NCI-H748 (cell line): ENCODE measurements around the gene ABCA10.
"Not testable (repeated sequence)": the region's sequence is repeated elsewhere in the genome, so short reads cannot be mapped to it uniquely, and the experiment has no call there.

Experiments used
- DNase-seq: peaks from one replicate; lab custom pipeline; 2025; ENCODE audit not compliant: unreplicated experiment; lab: John Stamatoyannopoulos, UW

Gene ABCA10

GRCh38 chr17:69231521-69231920, 2.9 kb upstream of the ABCA10 start:
- no peak for DNase-seq

GRCh38 chr17:69230939-69231338, 2.3 kb upstream of the ABCA10 start:
- no peak for DNase-seq

GRCh38 chr17:69228018-69228417, 606 bp downstream of the ABCA10 start:
- no peak for DNase-seq

- DNase-seq: no peak
Observed at GRCh38 chr17:69227541-69227940, 1.1 kb downstream of the ABCA10 start.

GRCh38 chr17:69223809-69224208, 4.8 kb downstream of the ABCA10 start:
- no peak for DNase-seq

DNA sequence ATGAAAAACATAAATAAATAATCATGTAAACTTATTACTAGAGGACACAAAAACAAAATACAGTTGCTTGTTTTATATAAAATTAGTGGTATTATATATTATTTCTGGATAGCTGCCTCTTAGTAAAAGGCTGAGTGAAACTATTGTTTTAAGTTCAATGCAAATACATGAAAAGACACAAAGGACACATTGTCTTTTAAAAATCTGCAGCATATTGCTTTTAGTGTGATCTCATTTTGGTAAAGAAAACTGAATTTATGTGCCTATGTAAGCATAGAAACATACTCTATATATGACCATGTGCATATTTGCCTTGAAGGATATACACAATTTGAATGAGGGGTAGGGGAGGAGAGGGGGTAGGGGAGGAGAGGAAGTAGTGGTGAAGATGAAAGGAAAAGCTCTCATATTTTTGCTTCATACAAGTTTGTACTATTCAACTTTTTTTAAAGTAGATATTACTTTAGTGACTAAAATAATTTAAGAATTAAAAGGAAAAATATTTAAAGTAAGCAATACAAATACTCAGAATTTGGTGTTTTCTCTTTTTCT, 5.8 kb downstream of the ABCA10 start:
- no peak for DNase-seq

- no peak for DNase-seq
Observed at GRCh38 chr17:69220098-69220497, 8.5 kb downstream of the ABCA10 start.

GRCh38 chr17:69218986-69219385, 9.6 kb downstream of the ABCA10 start:
- no peak for DNase-seq

DNA sequence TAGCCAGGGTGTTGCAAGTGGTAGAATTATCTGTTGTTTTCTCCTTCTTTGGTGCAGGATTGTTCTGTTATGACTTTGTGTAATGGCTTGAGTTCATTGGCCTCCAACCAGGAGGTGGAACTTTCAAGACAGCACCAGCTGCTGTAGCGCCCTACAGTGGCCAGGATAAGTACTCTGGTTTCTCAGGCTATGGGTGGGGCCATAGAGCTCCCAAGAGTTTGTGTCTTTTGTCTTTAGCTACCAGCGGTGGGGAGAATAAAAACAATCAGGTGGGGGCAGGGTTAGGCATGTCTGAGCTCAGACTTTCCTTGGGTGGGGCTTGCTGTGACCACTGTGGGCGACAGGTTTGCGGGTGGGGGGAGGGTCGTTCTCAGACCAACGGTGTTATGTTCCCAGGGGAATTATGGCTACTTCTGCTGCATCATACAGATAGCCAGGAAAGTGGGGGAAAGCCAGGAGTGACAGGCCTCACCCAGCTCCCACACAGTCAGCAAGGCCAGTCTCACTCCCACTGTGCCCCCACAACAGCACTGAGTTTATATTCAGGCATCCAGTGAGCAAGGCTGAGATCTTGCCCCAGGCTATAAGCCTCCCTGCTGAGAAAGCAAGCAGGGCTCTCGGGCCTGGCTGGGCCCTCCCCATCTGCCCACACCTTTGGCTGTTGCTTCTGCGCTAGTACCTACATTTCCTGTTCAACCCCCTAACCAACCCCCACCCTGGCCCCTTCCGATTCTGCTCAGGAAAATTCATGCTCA, 15.4 kb downstream of the ABCA10 start:
- no peak for DNase-seq

DNA sequence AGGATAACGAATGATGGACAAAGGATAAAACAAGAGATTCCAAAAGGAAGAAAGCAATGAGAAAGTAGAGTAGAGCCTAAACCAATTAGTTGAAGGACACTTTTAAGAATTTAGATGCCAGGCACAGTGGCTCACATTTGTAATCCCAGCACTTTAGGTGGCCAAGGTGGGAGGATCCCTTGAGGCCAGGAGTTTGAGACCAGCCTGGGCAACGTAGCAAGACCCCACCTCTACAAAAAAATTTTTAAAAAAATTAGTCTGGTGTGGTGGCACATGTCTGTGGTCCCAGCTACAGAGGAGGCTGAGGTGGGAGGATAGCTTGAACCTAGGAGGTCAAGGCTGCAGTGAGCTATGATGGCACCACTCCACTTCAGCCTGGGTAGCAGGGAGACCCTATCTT, 20.0 kb downstream of the ABCA10 start:
- no peak for DNase-seq

GRCh38 chr17:69207151-69207550, 21.5 kb downstream of the ABCA10 start:
- no peak for DNase-seq

GRCh38 chr17:69198238-69198637, 30.4 kb downstream of the ABCA10 start:
- no peak for DNase-seq

DNA sequence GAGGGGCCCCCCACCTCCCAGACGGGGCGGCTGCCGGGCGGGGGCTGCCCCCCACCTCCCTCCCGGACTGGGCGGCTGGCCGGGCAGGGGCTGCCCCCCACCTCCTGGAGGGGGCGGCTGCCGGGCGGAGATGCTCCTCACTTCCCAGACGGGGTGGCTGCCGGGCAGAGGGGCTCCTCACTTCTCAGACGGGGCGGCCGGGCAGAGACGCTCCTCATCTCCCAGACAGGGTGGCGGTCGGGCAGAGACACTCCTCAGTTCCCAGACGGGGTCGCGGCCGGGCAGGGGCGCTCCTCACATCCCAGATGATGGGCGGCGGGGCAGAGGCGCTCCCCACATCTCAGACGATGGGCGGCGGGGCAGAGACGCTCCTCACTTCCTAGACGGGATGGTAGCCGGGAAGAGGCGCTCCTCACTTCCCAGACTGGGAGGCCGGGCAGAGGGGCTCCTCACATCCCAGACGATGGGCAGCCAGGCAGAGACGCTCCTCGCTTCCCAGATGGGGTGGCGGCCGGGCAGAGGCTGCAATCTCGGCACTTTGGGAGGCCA, 32.4 kb downstream of the ABCA10 start:
- DNase-seq: not testable (repeated sequence)

GRCh38 chr17:69192754-69193153, 35.9 kb downstream of the ABCA10 start:
- no peak for DNase-seq

- no peak for DNase-seq
Observed at GRCh38 chr17:69188796-69189195, 39.8 kb downstream of the ABCA10 start.

DNA sequence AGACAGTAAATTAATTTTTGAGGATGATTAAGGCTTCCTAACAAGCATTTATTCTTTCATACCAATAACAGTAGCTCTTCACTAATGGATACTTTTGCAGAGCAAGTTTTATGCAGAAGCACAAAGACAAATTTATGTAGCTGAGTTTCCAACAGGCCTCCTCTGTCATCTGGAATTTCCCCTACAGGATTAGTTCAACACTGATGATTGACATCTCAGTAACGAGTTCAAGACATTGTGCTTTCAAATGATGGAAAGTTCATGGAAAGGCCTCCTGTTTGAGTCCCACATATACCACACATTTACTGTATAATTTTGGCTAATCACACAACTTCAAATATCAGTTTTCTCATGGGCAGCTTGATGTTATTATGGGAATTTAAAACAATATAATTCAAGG, 40.6 kb downstream of the ABCA10 start:
- no peak for DNase-seq

DNA sequence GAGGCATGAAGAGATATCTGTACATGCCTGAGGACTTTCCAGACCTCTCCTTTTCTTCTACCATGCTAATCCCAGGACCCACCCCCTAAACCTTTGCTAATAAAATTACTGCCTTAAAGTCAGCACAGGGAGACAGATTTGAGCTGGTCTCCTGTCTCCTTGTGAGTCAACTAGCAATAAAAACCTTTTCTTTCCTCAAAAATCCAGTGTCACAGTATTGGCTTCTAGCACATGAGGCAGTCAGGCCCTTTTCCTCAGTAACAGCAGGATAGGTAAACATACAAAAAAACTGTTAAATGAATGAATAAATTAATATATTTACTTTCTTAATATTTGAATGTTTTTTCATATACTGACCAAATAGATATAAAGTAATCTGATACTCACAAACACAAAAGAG, 41.3 kb downstream of the ABCA10 start:
- no peak for DNase-seq

DNA sequence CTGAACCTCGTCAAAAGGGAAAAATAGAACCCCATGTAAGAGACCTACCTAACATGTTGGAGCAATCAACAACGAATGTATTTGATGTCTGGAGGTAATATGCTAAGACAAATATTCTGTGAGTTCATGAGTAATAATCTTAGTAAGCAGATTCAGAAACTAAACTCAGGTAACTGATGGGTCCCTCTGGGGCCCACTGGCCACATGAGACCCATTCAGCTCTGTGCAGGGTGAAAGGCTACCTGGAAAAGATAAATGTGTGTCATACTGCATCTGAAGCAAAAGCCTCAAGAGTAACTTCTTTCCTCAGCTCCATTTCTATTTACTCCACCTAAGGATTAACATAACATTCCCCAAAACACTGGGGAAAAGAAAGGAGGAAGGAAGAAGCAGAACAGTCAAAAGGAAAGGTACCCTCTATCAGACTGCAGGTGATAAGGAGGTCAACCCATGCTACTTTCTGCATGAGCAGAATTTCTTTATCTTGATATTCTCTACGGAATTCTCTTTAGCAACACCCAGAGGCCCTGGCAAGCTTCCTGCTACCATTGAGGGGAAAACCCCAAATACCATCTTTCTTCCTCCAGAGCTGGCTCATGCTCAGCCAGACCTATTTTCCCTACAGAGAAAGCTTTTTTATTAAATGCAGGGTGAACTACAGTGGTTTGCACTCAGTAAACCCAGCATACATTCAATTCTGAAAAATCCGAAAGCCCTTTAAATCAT, 49.2 kb downstream of the ABCA10 start:
- no peak for DNase-seq

GRCh38 chr17:69176457-69176795, 52.2 kb downstream of the ABCA10 start:
- DNase-seq: no peak

- DNase-seq: no peak
Observed at GRCh38 chr17:69175625-69176456, 52.8 kb downstream of the ABCA10 start.

GRCh38 chr17:69175262-69175624, 53.4 kb downstream of the ABCA10 start:
- DNase-seq: no peak
